Mucosa of descending colon (tissue), 3 donors: ENCODE data around the gene TUBAL3. TPM values are rescaled to one million over a fixed set of nuclear protein-coding genes. Genes with fewer than 3 reads are reported as not detected.

Source experiments
- ATAC-seq: fragments of 200-7000 bp; cut with Tn5 transposase; one replicate; pipeline ENCODE4 v1.9.1; 2020; ENCODE audit warnings: mild to moderate bottlenecking, moderate library complexity
- DNase-seq, 3 donors: peaks; one replicate each; pipeline ENCODE4 v3.0.0-alpha.2; 2020
- H3K36me3 ChIP-seq: fragments of 200-600 bp; one replicate; pipeline ENCODE4 v1.8.0; 2021; ENCODE audit warnings: low read depth, mild to moderate bottlenecking
- H3K4me1 ChIP-seq: fragments of 200-600 bp; one replicate; pipeline ENCODE4 v1.8.0; 2021; ENCODE audit warnings: low read depth, mild to moderate bottlenecking
- H3K4me3 ChIP-seq: fragments of 200-600 bp; one replicate; pipeline ENCODE4 v1.8.0; 2021; ENCODE audit warnings: mild to moderate bottlenecking
- H3K9me3 ChIP-seq: fragments of 200-600 bp; one replicate; pipeline ENCODE4 v1.8.0; 2021; ENCODE audit warnings: mild to moderate bottlenecking
- intact Hi-C, 2 donors: fragments of 100-400 bp; cut with DNase I in 1 of 2; cut with micrococcal nuclease in 1 of 2; formaldehyde crosslinking; loops; one replicate each; pipeline versions ENCODE4 v1.11.0 to v1.11.1; 2022; cut with DNase I, micrococcal nuclease
- total RNA-seq, 3 donors: library from RNA; stranded (reverse); fragmentation: NEBNext Ultra II Directional in 2 of 3; extraction: Animal tissue kit (Norgen Biotek cat#: 25700) in 2 of 3; gene quantifications; one replicate each; pipeline versions ENCODE4 v1.2.1 to v1.2.4, GENCODE V29; 2021 to 2023
- TF ChIP-seq, protein P1 (sequence below): fragments of 200-600 bp; IDR thresholded peaks from one replicate; pipeline ENCODE4 v1.8.0; 2022; ENCODE audit warnings: antibody characterized with exemption, mild to moderate bottlenecking
- donor health status: DM: no; HTN: no; CAD: no; lungs with moderate emphysema.
- donor health status: DM: no; HTN: no; CAD: no.
- donor health status: DM: no; HTN: yes; CAD: no.

Gene TUBAL3
- total RNA-seq, 3 donors from 2014 or later: 20.9 to 64.0 (median 38.7) TPM

DNA sequence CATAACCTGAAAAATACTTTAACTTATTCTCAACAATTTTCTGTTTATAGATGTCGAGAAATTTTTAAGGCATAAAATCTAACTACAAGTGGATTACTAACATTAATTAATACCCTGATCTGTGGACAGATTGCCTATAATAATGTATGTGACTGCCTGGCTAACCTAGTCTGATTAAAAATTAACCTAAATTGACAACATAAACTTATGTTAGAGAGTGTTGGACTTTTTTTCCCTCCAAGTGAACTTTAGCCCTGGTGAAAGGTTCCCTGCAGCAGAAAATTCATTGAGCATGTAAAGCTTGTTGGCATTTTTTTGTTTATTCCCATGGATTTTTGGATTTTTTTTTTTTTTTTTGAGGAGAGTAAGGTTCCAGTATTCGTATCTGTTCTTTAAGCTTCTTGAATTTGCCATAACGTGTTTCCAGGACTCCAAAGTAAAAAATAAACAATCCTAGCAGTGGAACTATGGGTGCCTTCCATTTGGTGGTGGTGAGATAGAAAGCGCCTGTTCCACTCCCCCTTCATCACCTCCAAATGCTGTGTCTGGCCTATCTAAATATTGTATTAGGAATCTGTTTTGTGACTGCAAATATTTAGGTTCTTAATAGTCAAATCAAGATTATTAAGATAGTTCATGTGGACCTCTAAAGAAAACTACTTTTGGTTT lies 43.8 kb upstream of the TUBAL3 start:
- intact Hi-C loops: loop anchor here in 1 of 2 donors (5.0 kb wide), 1 partner anchor 99 kb away; no protein-coding TSS in a partner anchor
- H3K36me3 ChIP-seq: no peaks in the 10 kb centered on the region
- peak in 1 of 3 donors; percentile 53 for DNase-seq
- no peaks in the 10 kb centered on the region for H3K9me3 ChIP-seq
- H3K4me3 ChIP-seq: peak overlapping the region; percentile 40
- TF ChIP-seq, protein P1, sequence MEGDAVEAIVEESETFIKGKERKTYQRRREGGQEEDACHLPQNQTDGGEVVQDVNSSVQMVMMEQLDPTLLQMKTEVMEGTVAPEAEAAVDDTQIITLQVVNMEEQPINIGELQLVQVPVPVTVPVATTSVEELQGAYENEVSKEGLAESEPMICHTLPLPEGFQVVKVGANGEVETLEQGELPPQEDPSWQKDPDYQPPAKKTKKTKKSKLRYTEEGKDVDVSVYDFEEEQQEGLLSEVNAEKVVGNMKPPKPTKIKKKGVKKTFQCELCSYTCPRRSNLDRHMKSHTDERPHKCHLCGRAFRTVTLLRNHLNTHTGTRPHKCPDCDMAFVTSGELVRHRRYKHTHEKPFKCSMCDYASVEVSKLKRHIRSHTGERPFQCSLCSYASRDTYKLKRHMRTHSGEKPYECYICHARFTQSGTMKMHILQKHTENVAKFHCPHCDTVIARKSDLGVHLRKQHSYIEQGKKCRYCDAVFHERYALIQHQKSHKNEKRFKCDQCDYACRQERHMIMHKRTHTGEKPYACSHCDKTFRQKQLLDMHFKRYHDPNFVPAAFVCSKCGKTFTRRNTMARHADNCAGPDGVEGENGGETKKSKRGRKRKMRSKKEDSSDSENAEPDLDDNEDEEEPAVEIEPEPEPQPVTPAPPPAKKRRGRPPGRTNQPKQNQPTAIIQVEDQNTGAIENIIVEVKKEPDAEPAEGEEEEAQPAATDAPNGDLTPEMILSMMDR: no peak
- peak; percentile 57 for ATAC-seq
- peaks cover 25% of the 10 kb centered on the region for H3K4me1 ChIP-seq

- H3K36me3 ChIP-seq: no peaks in the 10 kb centered on the region
- DNase-seq (peak in 1 of 3 donors; percentile 44), ATAC-seq (peak; percentile 15)
- no peaks in the 10 kb centered on the region for H3K9me3 ChIP-seq
- H3K4me3 ChIP-seq: peak overlapping the region; percentile 40
- TF ChIP-seq, protein P1: no peak
- intact Hi-C loops: loop anchor here in 1 of 2 donors (5.0 kb wide), 1 partner anchor 100 kb away; no protein-coding TSS in a partner anchor
- peaks cover 26% of the 10 kb centered on the region for H3K4me1 ChIP-seq
Measured at GRCh38 chr10:5447611-5448071, 43.0 kb upstream of the TUBAL3 start.

GRCh38 chr10:5447056-5447455 lies 42.4 kb upstream of the TUBAL3 start:
- no peak for ATAC-seq
- peaks cover 29% of the 10 kb centered on the region for H3K4me1 ChIP-seq

GRCh38 chr10:5446390-5446926 lies 41.8 kb upstream of the TUBAL3 start:
- intact Hi-C loops: loop anchor here in 1 of 2 donors (5.0 kb wide), 1 partner anchor 101 kb away; no protein-coding TSS in a partner anchor
- H3K9me3 ChIP-seq: no peaks in the 10 kb centered on the region
- DNase-seq (peak; percentile 95 to 99 (median 98)), ATAC-seq (peak; percentile 88)
- H3K4me3 ChIP-seq: peak overlapping the region; percentile 40
- H3K4me1 ChIP-seq: peaks cover 33% of the 10 kb centered on the region
- TF ChIP-seq, protein P1: no peak
- H3K36me3 ChIP-seq: no peaks in the 10 kb centered on the region

More at GRCh38 chr10:5447056-5447455, 42.4 kb upstream of the TUBAL3 start:
- no peak for DNase-seq
- TF ChIP-seq, protein P1: no peak
- Histone ChIP-seq H3K9me3 (no peaks in the 10 kb centered on the region), H3K36me3 (no peaks in the 10 kb centered on the region), H3K4me3 (peak overlapping the region; percentile 40)
- intact Hi-C loops: loop anchor here in 1 of 2 donors (5.0 kb wide), 1 partner anchor 100 kb away; no protein-coding TSS in a partner anchor

DNA sequence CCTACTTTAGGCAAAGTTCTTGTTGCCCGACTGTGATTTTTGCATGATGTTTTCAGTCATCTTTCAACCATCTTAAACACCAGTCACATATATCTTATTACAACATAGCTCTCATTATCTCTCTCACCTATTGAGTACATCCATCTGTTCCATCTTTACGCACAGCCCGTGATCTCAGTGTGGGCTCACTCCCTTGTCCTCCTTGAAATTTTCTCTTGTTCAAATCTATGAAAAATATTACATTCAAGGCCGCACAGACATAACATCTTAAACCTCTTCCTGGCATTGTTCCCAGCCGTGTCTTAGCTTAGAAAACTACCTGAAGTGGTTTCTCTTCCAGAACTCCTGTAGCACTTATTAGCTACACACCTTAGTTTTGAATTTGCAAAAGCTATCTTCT lies 40.4 kb upstream of the TUBAL3 start:
- H3K36me3 ChIP-seq: no peaks in the 10 kb centered on the region
- DNase-seq: peak in 1 of 3 donors; percentile 64
- intact Hi-C loops: loop anchor here in 1 of 2 donors (5.0 kb wide), 1 partner anchor 102 kb away; no protein-coding TSS in a partner anchor
- H3K4me1 ChIP-seq: peaks cover 24% of the 10 kb centered on the region
- no peak for ATAC-seq
- TF ChIP-seq, protein P1: no peak
- H3K9me3 ChIP-seq: no peaks in the 10 kb centered on the region
- no peak overlapping the region for H3K4me3 ChIP-seq
